ENCODE results near the gene LSR. TPM values are rescaled to one million over a fixed set of nuclear protein-coding genes. Genes with fewer than 3 reads are reported as not detected.
A peak's percentile ranks its signal among the peaks of the same experiment; 100 is the strongest.
"Not testable (repeated sequence)": the region's sequence is repeated elsewhere in the genome, so short reads cannot be mapped to it uniquely, and the experiment has no call there.

LSR gene
- polyA plus RNA-seq, 1 donor from 2014 or later, result 49.1 TPM

DNA sequence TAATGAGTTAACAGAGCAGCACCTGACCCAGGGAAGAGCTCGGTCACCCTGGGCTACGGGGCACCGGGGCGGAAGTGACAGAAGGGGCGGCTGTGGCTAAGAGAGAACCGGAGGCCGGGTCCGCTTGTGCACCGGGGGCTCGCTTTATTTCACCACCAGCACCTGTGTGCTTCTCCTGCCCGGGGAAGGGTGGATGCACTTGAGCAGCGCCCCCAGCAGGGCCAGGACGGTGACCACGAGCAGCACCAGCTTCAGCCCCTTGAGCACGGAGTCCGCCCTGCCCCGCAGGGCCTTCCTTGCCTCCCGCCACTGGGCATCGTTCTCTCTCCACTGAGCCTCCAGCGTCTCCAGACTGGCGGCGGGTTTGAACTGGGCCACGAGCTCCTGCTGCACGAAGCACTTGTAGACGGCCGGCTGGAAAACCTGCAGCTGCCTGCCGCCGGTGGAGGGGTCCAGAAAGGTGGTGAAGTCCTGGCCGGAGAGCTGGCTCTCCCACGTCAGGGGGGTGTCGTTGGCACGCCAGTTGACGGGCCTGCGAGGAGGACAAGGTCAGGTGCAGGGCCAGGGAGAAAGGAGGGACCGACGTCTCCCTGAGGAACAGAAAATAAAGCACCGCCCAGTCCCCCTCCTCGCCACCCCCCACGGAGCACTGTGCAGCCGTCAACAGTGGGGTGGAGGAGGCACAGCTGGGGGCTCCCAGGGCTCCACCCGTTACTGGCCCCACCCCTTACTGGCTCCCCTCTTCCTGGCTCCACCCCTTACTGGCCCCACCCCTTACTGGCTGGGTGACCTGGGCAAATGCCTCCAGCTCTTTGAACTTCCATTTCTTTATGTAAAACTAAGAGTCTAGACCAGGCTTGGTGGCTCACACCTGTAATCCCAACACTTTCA lies 23.9 kb upstream of the LSR start:
- Mint-ChIP-seq H3K9me3 (no peaks in the 10 kb centered on the region), H3K27ac (no peak overlapping the region), H3K36me3 (peaks cover 2% of the 10 kb centered on the region), H3K4me3 (peak overlapping the region in 1 of 4 donors; percentile 78), H3K27me3 (peaks cover 4% of the 10 kb centered on the region), H3K4me1 (peaks cover 0 to 4% (median 2%) of the 10 kb centered on the region in 3 donors)

DNA sequence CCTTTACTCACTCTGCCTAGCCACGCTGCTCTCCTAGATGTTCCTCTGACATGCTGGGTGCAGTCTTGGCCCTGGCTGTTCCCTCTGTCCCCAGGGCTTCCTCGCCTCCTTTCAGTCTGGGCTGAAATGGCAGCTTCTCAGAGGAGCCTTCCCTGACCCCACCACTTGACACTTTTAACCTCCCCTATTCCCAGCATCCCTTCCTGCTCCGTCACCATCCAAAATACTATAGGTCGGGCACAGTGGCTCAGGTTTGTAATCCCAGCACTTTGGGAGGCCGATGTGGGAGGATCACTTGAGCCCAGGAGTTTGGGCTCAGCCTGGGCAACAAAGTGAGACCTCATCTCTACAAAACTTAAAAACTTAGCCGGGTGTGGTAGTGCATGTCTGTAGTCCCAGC lies 22.9 kb upstream of the LSR start:
- Mint-ChIP-seq H3K36me3 (peaks cover 2% of the 10 kb centered on the region), H3K4me1 (peaks cover 0 to 4% (median 2%) of the 10 kb centered on the region in 3 donors), H3K9me3 (no peaks in the 10 kb centered on the region), H3K27ac (no peak overlapping the region), H3K27me3 (peaks cover 4% of the 10 kb centered on the region), H3K4me3 (no peak overlapping the region)

DNA sequence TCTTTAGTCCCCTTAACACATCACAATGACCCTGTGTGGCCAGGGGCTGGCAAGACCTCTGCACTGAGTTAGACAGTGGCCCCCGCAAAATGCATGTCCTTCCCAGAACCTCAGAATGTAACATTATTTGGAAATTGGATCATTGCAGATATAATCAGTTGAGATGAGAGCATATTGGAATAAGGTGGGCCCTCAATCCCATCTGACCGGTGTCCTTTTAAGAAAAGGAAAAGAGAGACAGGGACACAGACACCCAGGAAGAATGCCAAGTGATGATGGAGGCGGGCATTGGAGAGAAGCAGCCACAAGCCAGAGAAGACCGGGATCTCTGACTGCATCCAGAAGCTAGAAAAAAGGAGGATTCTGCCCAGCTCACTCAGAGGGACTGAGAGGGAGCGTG lies 22.1 kb upstream of the LSR start:
- no peaks in the 10 kb centered on the region for H3K9me3 Mint-ChIP-seq
- no peak overlapping the region for H3K4me3 Mint-ChIP-seq
- peak overlapping the region in 1 of 3 donors; percentile 64 for H3K27ac Mint-ChIP-seq
- peaks cover 2% of the 10 kb centered on the region for H3K36me3 Mint-ChIP-seq
- H3K27me3 Mint-ChIP-seq, result peaks cover 4% of the 10 kb centered on the region
- H3K4me1 Mint-ChIP-seq, result peaks cover 0 to 4% (median under 1%) of the 10 kb centered on the region in 3 donors

DNA sequence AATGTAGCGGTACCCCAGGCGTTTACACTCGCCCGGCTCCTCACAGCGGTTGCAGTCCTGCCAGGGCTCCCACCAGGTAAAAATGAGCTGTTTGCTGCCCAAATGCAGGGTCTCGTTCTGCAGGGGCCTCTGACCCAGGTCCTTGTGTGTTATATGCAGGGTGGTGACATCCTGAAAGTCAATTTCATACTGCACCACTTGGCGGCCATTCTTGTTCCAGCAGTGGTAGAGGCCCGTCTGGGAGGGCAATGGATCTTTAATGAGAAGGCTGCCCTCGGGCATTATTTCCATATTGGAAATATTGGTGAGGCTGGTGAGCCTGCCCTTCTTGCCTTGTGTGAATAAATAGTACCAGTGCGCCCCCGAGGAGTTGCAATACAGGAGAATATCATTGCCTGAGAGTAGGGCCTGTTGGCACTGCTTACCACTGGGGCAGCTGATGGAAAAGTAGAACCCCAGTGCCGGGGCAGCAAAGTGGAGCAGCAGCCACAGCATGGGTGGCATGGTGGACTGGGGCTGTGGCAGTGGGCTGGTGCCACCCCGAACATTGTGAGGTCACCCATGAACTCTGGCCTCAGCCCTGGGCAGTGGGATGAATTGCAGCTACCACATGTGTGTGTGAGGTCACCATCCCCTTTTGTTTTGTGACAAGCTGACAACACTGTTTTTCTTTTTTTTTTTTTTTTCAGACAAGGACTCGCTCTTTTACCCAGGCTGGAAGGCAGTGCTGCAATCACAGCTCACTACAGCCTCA lies 20.4 kb upstream of the LSR start, which contains the start of gene FAM187B:
Gene FAM187B, minus strand, starts transcription at position 563 of the 754 bp plus-strand sequence. Its CDS starts 59 bp downstream, at position 504.
- Mint-ChIP-seq H3K4me1 (peaks cover 0 to 2% (median 0%) of the 10 kb centered on the region in 3 donors), H3K9me3 (no peaks in the 10 kb centered on the region), H3K27me3 (peaks cover 4% of the 10 kb centered on the region), H3K4me3 (peak within 1 kb of the TSS in 1 of 4 donors; percentile 54), H3K27ac (peak within 1 kb of the TSS in 1 of 3 donors; percentile 59), H3K36me3 (peaks cover 2% of the 10 kb centered on the region)

DNA sequence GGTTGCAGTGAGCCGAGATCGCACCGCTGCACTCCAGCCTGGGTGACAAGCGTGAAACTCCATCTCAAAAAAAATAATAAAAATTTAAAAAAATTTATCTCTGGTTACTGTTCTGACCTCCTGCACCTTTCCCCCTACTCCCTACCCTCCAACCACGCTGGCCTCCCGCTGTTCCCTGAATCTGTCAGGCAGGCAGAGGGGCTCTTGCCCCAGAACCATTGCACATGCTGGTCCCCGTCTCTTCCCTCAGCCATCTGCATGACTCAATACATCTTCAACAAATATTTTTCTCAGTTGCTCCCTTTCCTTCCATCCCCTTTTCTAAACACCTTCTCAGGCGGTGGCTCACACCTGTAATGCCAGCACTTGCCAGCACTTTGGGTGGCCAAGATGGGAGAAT lies 19.2 kb upstream of the LSR start:
- Mint-ChIP-seq H3K27me3 (peaks cover 4% of the 10 kb centered on the region), H3K36me3 (peaks cover 2% of the 10 kb centered on the region), H3K27ac (no peak overlapping the region), H3K4me3 (no peak overlapping the region), H3K4me1 (peaks cover 0 to 2% (median 1%) of the 10 kb centered on the region in 3 donors), H3K9me3 (no peaks in the 10 kb centered on the region)

DNA sequence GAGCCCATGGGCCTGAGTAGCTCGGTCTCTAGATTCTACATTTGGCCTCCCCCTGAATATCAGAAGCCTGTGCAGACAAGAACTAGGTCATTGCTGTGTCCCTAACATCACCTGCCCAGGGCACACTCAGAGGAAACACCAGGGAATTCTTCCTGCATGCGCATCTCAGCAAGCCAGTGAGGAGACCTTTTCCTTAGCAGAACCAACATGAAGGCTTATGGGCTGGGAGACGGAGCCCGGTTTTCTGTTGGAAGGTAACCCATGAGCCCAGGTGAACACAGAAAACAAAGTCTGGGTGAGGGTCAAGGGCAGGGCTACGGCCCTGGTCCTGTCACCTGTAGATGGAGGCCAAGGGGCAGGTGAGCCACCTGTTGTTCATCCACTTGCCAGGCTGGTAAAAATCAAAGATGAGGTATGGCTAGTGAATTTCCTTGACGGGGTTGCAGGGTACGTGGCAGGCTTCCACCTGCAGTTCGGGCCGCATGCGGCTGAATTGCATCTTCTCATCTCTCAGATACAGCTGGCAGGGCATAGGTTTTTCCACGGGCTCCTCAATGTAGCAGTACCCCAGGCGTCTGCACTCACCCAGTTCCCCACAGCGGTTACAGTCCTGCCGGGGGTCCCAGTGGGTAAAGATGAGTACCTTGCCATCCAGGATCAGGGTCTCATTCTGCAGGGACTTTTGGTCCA lies 16.7 kb upstream of the LSR start:
- Mint-ChIP-seq H3K4me3 (no peak overlapping the region), H3K36me3 (no peaks in the 10 kb centered on the region), H3K27ac (no peak overlapping the region), H3K4me1 (peaks cover 0 to 3% (median 1%) of the 10 kb centered on the region in 3 donors), H3K27me3 (peaks cover 2% of the 10 kb centered on the region), H3K9me3 (no peaks in the 10 kb centered on the region)

DNA sequence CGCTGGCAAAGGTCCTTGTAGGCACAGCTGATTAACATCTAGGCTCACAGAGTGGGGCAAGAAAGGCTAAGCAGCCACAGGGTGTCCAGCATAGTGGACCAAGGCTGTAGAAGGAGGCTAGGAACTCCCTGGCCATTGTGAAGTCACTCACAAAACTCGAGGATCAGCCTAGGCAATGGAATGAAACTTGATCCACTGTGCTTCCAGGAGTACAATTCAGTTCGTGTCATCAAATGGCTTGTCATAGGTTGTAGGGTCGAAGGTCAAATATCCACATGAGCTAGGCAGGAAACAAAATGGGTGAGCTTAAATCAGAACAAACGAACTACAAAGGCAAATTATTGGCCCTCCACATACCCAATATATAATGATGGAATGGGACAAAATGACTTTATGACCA lies 15.9 kb upstream of the LSR start:
- H3K36me3 Mint-ChIP-seq, result no peaks in the 10 kb centered on the region
- no peak overlapping the region for H3K27ac Mint-ChIP-seq
- H3K4me1 Mint-ChIP-seq, result peaks cover 0 to 3% (median 1%) of the 10 kb centered on the region in 3 donors
- H3K4me3 Mint-ChIP-seq, result no peak overlapping the region
- H3K27me3 Mint-ChIP-seq, result peaks cover 2% of the 10 kb centered on the region
- H3K9me3 Mint-ChIP-seq, result no peaks in the 10 kb centered on the region

DNA sequence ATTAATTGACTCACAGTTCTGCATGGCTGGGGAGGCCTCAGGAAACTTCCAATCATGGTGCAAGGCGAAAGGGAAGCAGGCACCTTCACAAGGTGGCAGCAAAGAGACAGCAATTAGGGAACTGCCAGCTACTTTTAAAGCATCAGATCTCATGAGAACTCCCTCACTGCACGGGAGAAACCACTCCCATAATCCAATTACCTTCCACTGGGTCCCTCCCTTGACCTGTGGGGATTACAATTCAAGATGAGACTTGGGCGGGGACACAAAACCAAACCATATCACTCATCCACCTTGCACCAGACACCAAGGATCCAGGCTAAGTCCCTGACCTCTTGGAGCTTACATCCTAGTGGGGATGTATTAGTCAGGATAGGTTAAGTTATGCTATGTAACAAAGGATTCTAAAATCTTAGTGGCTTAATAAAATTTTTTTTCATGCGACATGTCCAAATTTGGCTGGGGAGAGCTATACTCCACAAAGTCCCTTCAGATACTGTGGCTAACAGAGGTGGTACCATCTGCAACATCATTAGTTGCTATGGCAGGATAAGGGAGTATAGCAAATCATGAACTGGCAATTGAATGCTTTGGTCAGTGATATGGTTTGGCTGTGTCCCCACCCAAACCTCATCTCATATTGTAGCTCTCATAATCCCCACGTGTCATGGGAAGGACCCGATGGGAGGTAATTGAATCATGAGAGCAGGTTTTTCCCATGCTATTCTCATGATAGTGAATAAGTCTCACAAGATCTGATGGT lies 12.0 kb upstream of the LSR start:
- Mint-ChIP-seq H3K9me3 (peaks cover 0 to 2% (median 0%) of the 10 kb centered on the region in 3 donors), H3K4me1 (peaks cover 10 to 14% (median 12%) of the 10 kb centered on the region in 3 donors), H3K36me3 (no peaks in the 10 kb centered on the region), H3K27ac (no peak overlapping the region), H3K27me3 (no peaks in the 10 kb centered on the region), H3K4me3 (no peak overlapping the region)

DNA sequence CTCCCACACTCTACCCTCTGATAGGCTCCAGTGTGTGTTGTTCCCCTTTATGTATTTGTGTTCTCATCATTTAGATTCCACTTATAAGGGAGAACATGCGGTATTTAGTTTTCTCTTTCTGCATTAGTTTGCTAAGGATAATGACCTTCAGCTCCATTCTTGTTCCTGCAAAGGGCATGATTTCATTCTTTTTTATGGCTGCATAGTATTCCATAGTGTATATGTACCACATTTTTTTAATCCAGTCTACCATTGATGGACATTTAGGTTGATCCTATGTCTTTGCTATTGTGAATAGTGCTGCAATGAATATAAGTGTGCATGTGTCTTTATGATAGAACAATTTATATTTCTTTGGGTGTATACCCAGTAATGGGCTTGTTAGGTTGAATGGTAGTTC lies 9.2 kb upstream of the LSR start:
- not testable (repeated sequence) for H3K36me3 Mint-ChIP-seq, H3K9me3 Mint-ChIP-seq, H3K4me3 Mint-ChIP-seq, H3K27me3 Mint-ChIP-seq
- Mint-ChIP-seq H3K27ac (peak overlapping the region in 2 of 3 donors; percentile 73 to 80), H3K4me1 (peaks cover 11 to 16% (median 14%) of the 10 kb centered on the region in 3 donors)

DNA sequence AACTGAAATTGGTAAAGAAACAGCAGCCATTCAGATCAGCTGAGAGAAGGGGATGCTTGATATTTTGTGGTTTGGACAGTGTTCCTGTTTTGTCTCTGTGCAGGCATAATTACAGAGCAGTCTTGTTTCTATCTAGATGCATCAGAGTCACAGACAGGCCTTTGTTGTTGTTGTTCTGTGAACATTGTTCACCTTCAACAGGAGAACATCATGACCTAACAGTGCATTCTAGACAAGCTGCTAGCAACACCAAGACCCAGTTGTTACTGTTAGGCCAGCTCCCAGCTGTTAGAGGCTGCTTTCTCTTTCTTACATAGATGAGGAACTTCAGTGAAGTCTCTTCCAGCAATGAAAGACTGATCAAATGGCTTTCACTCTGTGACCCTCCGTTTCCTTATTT lies 8.5 kb upstream of the LSR start:
- H3K4me3 Mint-ChIP-seq, result peak overlapping the region in 3 of 4 donors; percentile 2 to 82 (median 60)
- peak overlapping the region; percentile 32 to 80 (median 73) for H3K27ac Mint-ChIP-seq
- no peaks in the 10 kb centered on the region for H3K36me3 Mint-ChIP-seq
- peaks cover 0 to 2% (median 0%) of the 10 kb centered on the region in 3 donors for H3K9me3 Mint-ChIP-seq
- H3K27me3 Mint-ChIP-seq, result no peaks in the 10 kb centered on the region
- peaks cover 11 to 16% (median 14%) of the 10 kb centered on the region in 3 donors for H3K4me1 Mint-ChIP-seq

DNA sequence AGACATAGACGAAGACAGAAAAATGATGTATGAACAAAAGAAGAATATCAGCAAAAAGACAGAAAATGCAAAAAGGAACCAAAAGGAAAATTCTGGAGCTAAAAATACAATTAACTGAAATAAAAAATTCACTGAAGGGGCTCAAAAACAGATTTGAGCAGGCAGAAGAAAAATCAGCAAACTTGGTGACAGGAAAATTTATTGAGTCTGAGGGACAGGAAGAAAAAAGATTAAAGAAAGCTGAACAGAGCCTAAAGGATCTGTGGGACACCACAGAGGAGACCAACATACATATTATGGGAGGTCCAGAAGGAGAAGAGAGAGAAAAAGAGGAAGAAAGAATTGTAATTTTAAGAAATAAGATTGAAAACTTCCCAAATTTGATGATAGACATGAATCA lies 7.4 kb upstream of the LSR start:
- Mint-ChIP-seq H3K27me3 (no peaks in the 10 kb centered on the region), H3K4me1 (peaks cover 11 to 20% (median 14%) of the 10 kb centered on the region in 3 donors), H3K36me3 (no peaks in the 10 kb centered on the region), H3K4me3 (peak overlapping the region in 2 of 4 donors; percentile 39 to 63), H3K27ac (peak overlapping the region in 1 of 3 donors; percentile 23), H3K9me3 (peaks cover 0 to 2% (median 0%) of the 10 kb centered on the region in 3 donors)

DNA sequence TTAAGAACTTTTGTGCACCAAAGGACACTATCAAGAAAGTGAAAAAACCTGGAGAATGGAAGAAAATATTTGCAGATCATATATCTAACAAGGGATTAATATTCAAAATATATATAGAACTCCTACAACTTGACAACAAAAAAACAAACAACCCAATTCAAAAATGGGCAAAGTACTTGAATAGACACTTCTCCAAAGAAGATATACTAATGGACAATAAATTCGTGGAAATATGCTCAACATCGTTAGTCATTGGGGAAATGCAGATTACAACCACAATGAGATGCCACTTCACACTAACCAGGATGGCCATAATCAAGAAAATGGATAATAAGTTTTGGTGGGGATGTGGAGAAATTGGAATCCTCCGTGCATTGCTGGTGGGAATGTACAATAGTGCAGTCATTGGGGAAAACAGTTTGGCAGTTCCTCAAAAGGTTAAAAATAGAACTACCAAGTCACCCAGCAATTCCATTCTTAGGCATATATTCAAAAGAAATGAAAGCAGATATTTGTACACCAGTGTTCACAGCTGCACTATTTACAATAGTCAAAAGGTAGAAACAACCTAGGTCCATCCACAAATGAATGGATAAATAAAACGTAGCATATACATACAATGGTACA lies 2.2 kb upstream of the LSR start:
- Mint-ChIP-seq H3K9me3 (no peaks in the 10 kb centered on the region), H3K27ac (peak overlapping the region in 2 of 3 donors; percentile 67 to 91), H3K4me3 (peak overlapping the region in 3 of 4 donors; percentile 34 to 98 (median 56)), H3K4me1 (peaks cover 15 to 30% (median 15%) of the 10 kb centered on the region in 3 donors), H3K27me3 (no peaks in the 10 kb centered on the region), H3K36me3 (no peaks in the 10 kb centered on the region)

DNA sequence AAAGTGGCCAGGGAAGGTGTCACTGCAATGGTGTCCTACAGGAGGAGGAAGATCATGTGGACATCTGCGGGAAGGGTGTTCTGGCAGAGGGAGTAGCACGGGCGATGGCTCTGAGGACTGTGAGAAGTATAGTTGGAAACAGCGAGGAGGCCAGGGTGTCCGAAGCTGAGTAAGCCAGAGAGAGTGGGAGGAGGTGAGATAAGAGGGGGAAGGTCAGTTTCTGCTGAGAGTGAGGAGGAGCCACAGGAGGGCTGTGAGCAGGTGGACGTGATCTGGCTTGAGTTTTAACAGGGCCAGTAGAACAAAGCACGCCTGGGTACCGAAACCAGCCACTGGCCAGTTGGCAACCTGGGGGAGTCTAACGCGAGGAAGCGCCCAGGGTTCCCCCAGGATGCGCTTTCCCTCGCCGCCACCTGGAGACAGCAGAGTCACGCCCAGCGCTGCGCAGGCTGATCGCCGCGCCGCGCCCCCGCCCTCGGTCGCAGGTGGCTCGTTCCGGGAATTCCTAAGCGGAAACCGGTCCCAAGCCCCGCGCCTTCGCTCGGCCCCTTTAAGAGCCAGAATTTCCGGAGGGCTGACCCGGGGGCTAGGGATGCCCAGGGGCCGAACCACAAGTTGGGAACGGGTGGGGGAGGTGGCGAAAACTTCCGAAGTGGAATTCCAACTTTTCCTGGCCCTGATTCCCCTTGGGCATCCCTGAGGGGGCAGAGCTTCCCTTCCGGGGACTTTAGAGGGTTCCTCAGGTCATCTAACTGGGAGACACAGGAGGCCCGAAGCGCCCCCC lies 1.1 kb upstream of the LSR start:
- Mint-ChIP-seq H3K4me3 (peak overlapping the region; percentile 93 to 99 (median 98)), H3K9me3 (no peaks in the 10 kb centered on the region), H3K36me3 (no peaks in the 10 kb centered on the region), H3K27me3 (no peaks in the 10 kb centered on the region), H3K4me1 (peaks cover 16 to 30% (median 16%) of the 10 kb centered on the region in 3 donors), H3K27ac (peak overlapping the region; percentile 91 to 98 (median 97))

Measured in IgD-negative memory B cell (primary cell).